GM21526 (cell line): ENCODE measurements around the gene KBTBD2.
"Not testable (repeated sequence)": the region's sequence is repeated elsewhere in the genome, so short reads cannot be mapped to it uniquely, and the experiment has no call there.

Experiments used
- ATAC-seq: cut with Tn5 transposase; IDR thresholded peaks from one replicate; pipeline ENCODE4 v1.9.1; 2021; ENCODE audit warnings: moderate library complexity; ENCODE audit not compliant: unreplicated experiment, low FRiP score

KBTBD2 gene

GRCh38 chr7:32858648-32859047 is 32.9 kb downstream of the KBTBD2 start:
- ATAC-seq = no peak

GRCh38 chr7:32857063-32857462 is 34.5 kb downstream of the KBTBD2 start:
- not testable (repeated sequence) for ATAC-seq

- not testable (repeated sequence) for ATAC-seq
Observed at GRCh38 chr7:32855837-32856775, 35.5 kb downstream of the KBTBD2 start.

GRCh38 chr7:32850654-32851053 is 40.9 kb downstream of the KBTBD2 start:
- not testable (repeated sequence) for ATAC-seq

- not testable (repeated sequence) for ATAC-seq
Observed at GRCh38 chr7:32848655-32849054, 42.9 kb downstream of the KBTBD2 start.

- ATAC-seq = peak; percentile 100
Observed at GRCh38 chr7:32846630-32847225, 44.8 kb downstream of the KBTBD2 start.

GRCh38 chr7:32844748-32845147 is 46.8 kb downstream of the KBTBD2 start:
- not testable (repeated sequence) for ATAC-seq

GRCh38 chr7:32843763-32844162 is 47.8 kb downstream of the KBTBD2 start:
- ATAC-seq = not testable (repeated sequence)

GRCh38 chr7:32839846-32840245 is 51.7 kb downstream of the KBTBD2 start:
- not testable (repeated sequence) for ATAC-seq

- peak; percentile 87 for ATAC-seq
Observed at GRCh38 chr7:32828996-32829752, 62.4 kb downstream of the KBTBD2 start.
